Cardiac fibroblast (primary cell): ENCODE data around the gene SNX13.

ENCODE experiments used
- DNase-seq, 2 donors: peaks; one replicate each; pipeline versions ENCODE4 v3.0.0 to v3.0.0-alpha.2; 2010; ENCODE audit warnings: low read depth in 2 of 2
- H3K4me3 ChIP-seq, 2 donors: replicated peaks in 1 of 2; 1 replicate in 1 of 2; 2 replicates in 1 of 2; pipeline ENCODE4 v1.5.1; 2011; ENCODE audit warnings: low read depth in 2 of 2, low read length in 2 of 2, mild to moderate bottlenecking in 2 of 2, moderate library complexity in 1 of 2
- TF ChIP-seq, protein P1 (sequence below): IDR thresholded peaks from one replicate; pipeline ENCODE4 v1.5.1; 2011; ENCODE audit warnings: low read depth, mild to moderate bottlenecking, low read length, inconsistent platforms

SNX13 gene

DNA sequence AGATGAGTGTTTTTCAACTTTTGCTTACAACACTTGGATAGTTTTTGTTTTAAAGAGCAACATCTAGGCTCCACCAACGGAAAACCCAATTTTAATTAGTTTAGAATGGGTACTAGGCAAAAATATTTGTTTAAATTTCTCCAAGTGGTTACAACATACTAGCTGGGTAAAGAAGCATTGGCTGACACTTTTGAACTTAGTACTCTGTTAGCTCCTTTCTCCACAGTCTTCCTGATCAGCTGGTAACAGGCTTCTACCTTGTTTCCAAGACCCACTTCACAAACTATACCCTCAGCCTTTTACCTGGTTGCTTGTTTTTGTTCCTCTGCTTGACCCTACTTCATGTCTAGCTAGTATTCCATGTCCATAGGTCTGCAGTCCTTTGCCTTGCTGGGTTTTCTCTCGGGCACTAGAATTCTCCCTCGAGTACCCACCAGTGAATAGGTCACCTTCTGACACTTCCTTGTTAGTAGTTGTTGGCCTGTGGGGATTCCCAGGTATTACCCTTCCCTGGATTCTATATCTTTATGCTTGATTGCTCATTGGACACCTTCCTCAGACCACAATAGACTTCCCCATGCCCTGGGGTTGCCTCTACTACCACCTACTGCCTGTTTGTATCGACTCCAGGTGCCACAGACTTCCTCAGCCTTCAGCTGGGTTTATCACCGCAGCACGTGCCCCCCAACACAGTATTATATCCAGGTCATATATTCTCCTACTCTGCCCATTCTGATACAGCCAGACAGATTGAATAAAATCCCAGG is 45.4 kb upstream of the SNX13 start:
- H3K4me3 ChIP-seq: no peak overlapping the region
- no peak for DNase-seq
- TF ChIP-seq, protein P1, sequence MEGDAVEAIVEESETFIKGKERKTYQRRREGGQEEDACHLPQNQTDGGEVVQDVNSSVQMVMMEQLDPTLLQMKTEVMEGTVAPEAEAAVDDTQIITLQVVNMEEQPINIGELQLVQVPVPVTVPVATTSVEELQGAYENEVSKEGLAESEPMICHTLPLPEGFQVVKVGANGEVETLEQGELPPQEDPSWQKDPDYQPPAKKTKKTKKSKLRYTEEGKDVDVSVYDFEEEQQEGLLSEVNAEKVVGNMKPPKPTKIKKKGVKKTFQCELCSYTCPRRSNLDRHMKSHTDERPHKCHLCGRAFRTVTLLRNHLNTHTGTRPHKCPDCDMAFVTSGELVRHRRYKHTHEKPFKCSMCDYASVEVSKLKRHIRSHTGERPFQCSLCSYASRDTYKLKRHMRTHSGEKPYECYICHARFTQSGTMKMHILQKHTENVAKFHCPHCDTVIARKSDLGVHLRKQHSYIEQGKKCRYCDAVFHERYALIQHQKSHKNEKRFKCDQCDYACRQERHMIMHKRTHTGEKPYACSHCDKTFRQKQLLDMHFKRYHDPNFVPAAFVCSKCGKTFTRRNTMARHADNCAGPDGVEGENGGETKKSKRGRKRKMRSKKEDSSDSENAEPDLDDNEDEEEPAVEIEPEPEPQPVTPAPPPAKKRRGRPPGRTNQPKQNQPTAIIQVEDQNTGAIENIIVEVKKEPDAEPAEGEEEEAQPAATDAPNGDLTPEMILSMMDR: no peak

DNA sequence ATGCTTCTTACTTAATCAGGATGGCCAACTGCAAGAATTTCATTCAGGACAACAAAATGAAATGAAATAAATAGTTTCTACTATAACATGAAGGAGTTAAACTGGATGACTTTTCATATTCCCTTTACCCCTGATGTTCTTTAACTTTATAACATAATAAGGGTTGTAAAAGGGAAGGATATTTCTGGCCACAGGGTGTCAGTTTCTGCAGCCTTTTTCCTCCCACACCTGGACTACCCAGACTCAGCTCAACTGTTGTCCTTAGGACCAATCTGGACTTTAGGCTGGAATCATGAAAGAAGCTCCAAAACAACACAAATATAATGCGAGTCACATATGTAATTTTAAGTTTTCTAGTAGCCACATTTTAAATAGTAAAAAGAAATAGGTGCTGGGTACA is 44.0 kb upstream of the SNX13 start:
- DNase-seq: no peak
- TF ChIP-seq, protein P1: no peak
- no peak overlapping the region for H3K4me3 ChIP-seq

DNA sequence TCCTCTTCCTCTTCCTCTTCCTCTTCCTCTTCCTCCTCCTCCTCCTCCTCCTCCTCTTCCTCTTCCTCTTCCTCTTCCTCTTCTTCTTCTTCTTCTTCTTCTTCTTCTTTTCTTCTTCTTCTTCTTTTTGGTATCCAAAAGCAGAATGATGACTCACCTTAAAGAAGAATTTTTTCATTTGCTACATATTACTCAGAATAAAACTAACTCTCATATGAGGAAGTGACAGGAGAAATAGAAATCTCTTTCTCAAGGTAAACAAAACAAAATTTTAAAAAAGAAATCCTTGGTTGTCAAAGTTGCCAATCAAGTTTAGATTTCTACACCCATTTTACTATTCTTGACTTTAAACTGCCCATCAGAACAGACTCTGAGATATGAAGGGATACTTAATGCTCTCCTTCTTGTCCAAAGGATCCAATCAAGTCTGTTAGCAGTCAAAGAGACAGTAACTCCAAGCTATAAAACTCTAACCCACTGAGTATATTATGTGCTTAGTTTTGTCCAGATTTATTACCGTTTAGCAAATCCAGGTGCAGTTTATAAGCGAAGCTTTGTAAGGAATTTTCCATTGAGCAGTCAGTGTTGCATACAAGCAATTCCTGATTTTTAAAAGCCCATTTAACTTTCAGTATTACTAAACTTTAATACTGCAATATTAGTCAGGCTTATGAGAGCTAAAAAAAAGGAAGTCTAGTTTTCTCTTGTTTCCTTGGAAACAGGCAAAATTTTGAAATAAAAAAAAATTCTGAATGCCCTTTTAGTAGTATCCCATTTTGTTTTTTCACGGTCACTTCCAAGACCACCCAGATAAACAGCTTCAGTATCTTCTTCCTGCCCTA is 43.1 kb upstream of the SNX13 start:
- TF ChIP-seq, protein P1: no peak
- no peak overlapping the region for H3K4me3 ChIP-seq
- no peak for DNase-seq

DNA sequence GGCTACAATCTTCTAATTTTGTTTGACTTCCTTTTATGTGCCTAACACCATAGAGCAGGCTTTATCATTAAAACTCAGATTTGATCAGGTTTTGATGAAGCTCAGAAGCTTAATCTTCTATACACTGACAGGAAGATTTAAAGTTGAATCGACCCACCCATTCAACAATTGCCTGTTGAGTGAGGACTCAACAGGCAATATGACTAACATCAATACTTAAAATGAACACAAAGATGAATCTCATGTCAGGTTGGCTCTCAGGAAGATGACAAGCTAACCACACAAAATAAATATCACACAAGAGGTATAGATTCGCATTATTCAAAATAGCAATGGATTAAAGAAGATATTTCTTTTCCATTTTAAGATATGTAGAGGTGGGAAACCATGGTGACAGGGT is 36.7 kb upstream of the SNX13 start:
- no peak overlapping the region for H3K4me3 ChIP-seq
- DNase-seq: no peak
- TF ChIP-seq, protein P1: no peak

DNA sequence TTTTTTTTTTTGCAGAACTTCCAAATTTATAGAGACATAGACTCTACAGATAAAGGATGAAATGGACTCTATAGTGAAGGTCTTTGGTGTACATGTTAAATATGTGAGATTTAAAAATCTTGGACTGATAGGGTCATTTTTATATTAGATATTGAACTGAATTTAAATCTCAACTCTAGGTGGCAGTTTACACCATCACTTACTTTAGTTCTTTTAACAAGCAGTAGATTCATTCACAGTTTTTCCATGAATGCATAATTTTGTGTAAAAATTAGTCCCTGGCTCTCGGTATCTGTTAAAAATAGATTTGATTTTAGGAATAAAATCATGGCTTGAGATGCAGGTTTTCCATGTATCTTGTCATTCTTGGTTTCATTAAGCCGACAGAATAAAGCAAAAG is 31.1 kb upstream of the SNX13 start:
- DNase-seq: peak; percentile 35 to 59
- TF ChIP-seq, protein P1: no peak
- H3K4me3 ChIP-seq: no peak overlapping the region

DNA sequence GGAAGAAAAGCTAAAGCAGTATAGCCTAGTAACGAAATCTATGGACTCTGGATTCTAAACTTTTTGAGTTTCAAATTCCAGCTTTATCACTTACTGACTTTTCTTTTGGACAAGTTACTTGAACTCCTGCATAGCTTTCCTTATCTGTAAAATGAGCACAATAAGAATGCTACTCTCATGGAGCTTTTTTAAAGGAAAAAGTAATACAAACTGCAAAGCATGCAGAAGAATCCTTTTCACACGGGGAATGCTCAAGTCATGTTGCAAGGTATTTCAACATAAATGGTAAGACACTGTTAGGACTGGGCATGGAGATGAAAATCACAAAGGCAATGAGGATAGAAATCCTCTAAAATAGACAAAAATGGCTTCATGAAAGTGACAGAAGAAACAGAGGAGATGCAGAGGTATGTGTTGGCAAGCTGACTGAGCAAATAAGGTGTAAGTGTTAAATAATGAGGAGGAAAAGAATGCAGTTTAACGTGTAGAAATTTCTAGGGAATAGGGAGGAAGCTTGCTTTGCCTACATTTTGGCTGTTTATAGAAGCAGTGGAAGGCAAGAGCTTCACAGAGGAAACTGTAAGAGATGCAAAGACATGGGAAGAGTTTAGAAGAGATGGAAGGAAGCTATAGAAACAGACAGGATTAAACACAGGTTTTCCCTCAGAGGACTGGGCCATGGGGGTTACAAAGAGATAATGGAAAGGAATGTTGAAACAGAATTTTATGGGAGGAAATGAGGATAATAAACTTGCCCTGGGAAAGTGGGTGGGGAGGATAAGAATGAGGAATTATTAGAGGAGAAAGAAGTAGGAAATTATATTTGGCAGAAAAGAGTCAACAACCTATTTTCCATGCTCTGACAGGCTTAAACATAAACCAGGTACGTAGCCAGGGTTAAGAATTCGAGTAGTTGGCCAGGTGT is 28.8 kb upstream of the SNX13 start:
- TF ChIP-seq, protein P1: no peak
- H3K4me3 ChIP-seq: no peak overlapping the region
- DNase-seq: peak in 1 of 2 donors; percentile 40
